GM19099 (cell line): ENCODE data around the gene AGK.

ENCODE experiments used
- POLR2A ChIP-seq: IDR thresholded peaks from 3 replicates; pipeline ENCODE4 v1.6.1; 2011; ENCODE audit warnings: low read depth; ENCODE audit not compliant: insufficient read length; ENCODE audit errors: extremely low read depth

AGK gene

GRCh38 chr7:141674171-141674671 is 123.0 kb downstream of the AGK start:
- TF ChIP-seq POLR2A: no peak

GRCh38 chr7:141674702-141675101 is 123.5 kb downstream of the AGK start:
- no peak for TF ChIP-seq POLR2A

GRCh38 chr7:141675436-141676215 is 124.4 kb downstream of the AGK start:
- TF ChIP-seq POLR2A: no peak

- TF ChIP-seq POLR2A: no peak
Measured at GRCh38 chr7:141676618-141677017, 125.4 kb downstream of the AGK start.

GRCh38 chr7:141679014-141679413 is 127.8 kb downstream of the AGK start:
- TF ChIP-seq POLR2A: no peak

- no peak for TF ChIP-seq POLR2A
Measured at GRCh38 chr7:141685285-141686023, 134.2 kb downstream of the AGK start.

- TF ChIP-seq POLR2A: no peak
Measured at GRCh38 chr7:141686074-141686473, 134.9 kb downstream of the AGK start.

GRCh38 chr7:141686670-141687069 is 135.5 kb downstream of the AGK start:
- TF ChIP-seq POLR2A: no peak

- TF ChIP-seq POLR2A: no peak
Measured at GRCh38 chr7:141688043-141688442, 136.8 kb downstream of the AGK start.

- no peak for TF ChIP-seq POLR2A
Measured at GRCh38 chr7:141691540-141691939, 140.3 kb downstream of the AGK start.

- TF ChIP-seq POLR2A: no peak
Measured at GRCh38 chr7:141691961-141692360, 140.8 kb downstream of the AGK start.

GRCh38 chr7:141693082-141693481 is 141.9 kb downstream of the AGK start:
- TF ChIP-seq POLR2A: no peak

GRCh38 chr7:141695803-141696289 is 144.6 kb downstream of the AGK start:
- no peak for TF ChIP-seq POLR2A

- no peak for TF ChIP-seq POLR2A
Measured at GRCh38 chr7:141696348-141696747, 145.1 kb downstream of the AGK start.

- no peak for TF ChIP-seq POLR2A
Measured at GRCh38 chr7:141697211-141697871, 146.1 kb downstream of the AGK start.

GRCh38 chr7:141698247-141699015 is 147.2 kb downstream of the AGK start:
- no peak for TF ChIP-seq POLR2A
